GM18498 (cell line): Measurements from ENCODE around the gene PCNT.
"Not testable (repeated sequence)": the region's sequence is repeated elsewhere in the genome, so short reads cannot be mapped to it uniquely, and the experiment has no call there.

Source experiments
- ATAC-seq: cut with Tn5 transposase; IDR thresholded peaks from one replicate; pipeline ENCODE4 v1.9.1; 2021; ENCODE audit warnings: mild to moderate bottlenecking, moderate library complexity; ENCODE audit not compliant: unreplicated experiment

PCNT gene

DNA sequence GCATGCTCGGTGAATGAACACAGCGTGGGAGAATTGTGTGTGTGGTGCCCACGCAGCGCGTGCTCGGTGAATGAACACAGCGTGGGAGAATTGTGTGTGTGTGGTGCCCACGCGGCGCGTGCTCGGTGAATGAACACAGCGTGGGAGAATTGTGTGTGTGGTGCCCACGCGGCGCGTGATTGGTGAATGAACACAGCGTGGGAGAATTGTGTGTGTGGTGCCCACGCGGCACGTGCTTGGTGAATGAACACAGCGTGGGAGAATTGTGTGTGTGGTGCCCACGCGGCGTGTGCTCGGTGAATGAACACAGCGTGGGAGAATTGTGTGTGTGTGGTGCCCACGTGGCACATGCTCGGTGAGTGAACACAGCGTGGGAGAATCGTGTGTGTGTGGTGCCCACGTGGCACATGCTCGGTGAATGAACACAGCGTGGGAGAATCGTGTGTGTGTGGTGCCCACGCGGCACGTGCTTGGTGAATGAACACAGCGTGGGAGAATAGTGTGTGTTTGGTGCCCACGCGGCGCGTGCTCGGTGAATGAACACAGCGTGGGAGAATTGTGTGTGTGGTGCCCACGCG, 79.4 kb downstream of the PCNT start:
- ATAC-seq = not testable (repeated sequence)

DNA sequence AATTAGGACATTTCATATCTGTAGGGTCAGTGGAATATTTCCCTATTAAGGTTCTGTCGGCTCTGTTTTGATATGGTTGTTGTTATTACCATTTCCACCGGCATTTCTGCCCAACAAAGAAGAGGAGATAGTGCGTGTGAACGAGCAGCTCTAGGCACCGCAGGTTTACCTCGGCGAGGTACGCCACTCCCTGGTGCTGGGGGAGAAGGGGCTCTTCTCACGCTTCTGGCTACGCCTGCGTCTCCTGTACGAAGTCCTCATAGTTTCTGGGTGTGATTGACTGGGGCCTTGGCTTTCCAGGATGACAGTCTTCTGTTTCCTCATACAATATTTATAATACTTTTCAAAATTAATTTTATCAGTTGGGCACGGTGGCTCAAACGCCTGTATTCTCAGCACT, 80.3 kb downstream of the PCNT start:
- no peak for ATAC-seq

DNA sequence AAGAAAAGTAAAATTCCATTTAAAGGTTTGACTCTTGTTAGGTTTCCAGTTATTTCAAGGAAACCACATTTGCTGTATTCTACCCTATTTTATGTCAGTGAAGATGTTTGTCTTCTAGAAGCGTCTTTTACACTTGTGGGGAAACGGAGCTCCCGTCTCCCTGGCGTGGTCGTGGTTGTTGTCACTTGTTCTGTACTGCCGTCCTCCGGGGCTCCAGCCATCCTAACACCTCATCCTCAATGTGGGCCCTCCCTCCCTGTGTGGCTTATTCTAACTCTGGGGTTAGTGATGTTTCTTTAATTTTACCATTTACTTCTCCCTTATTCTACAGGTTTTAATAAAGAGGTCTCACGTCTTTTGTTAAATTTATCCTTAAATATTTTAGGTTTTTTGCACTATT, 82.0 kb downstream of the PCNT start:
- ATAC-seq = no peak

DNA sequence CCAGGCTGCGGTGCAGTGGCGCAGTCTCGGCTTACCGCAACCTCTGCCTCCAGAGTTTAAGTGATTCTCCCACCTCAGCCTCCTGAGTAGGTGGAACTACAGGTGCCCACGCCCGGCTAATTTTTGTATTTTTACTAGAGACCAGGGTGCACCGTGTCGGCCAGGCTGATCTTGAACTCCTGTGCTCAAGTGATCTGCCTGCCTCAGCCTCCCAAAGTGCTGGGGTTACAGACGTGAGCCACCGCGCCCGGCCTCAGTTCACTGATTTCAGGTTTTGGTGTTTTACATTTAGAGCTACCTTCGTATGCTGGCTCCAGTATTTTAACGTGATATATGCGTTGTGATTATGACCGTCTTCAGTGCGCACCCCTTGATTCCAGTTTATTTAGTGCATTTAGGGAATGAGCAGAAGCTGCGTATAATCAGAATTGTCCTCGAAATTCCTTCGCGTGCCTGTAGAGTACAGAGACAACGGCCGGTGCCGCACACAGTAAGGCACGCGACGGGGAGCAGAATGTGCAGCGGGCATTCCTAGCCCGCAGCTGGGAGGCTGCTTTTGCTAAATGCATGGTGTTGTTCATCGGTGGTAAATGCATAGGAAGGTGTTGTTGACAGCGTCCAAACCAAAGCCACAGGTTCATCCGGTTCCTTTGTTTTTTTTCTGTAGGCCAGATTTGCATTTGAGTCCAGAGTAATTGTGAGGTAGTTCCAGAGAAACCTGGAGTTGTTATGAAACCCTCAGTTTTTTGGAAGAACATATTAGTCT, 85.9 kb downstream of the PCNT start:
- no peak for ATAC-seq

DNA sequence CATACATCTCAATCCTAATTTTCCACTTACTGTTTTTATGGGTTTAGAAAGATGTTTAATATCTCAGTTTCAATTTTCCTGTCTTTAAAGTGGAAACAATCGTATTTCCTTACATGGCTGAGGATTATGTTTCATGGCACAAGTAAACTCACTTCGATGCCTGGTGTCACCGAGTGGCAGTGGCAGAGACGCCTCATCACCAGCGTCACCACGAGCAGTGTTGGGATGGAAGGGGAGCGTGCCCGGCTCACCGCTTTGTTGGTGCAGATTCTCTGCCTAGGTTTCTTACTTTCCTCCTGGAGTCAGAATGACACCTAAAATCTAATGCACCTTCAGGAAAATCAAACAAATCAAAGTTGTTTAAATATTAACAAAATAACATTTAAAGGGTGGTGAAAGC, 86.6 kb downstream of the PCNT start:
- ATAC-seq = no peak

DNA sequence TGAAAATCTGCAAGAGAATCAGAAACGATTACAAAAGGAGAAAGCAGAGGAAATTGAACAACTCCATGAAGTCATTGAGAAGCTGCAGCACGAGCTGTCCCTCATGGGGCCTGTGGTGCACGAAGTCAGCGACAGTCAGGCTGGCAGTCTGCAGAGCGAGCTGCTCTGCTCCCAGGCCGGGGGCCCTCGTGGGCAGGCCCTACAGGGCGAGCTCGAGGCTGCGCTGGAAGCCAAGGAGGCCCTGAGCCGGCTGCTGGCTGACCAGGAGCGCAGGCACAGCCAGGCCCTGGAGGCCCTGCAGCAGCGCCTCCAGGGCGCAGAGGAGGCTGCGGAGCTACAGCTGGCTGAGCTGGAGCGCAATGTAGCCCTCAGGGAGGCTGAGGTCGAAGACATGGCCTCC, 87.3 kb downstream of the PCNT start:
- ATAC-seq = no peak

DNA sequence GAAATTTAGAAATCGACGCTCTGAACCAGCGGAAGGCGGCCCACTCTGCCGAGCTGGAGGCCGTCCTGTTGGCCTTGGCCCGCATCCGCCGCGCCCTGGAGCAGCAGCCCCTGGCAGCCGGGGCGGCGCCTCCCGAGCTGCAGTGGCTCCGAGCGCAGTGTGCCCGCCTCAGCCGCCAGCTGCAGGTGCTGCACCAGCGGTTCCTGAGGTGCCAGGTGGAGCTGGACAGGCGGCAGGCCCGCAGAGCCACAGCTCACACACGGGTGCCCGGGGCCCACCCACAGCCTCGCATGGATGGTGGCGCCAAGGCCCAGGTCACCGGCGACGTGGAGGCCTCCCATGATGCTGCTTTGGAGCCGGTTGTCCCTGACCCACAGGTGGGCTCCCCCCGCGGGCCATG, 87.7 kb downstream of the PCNT start:
- ATAC-seq = no peak

DNA sequence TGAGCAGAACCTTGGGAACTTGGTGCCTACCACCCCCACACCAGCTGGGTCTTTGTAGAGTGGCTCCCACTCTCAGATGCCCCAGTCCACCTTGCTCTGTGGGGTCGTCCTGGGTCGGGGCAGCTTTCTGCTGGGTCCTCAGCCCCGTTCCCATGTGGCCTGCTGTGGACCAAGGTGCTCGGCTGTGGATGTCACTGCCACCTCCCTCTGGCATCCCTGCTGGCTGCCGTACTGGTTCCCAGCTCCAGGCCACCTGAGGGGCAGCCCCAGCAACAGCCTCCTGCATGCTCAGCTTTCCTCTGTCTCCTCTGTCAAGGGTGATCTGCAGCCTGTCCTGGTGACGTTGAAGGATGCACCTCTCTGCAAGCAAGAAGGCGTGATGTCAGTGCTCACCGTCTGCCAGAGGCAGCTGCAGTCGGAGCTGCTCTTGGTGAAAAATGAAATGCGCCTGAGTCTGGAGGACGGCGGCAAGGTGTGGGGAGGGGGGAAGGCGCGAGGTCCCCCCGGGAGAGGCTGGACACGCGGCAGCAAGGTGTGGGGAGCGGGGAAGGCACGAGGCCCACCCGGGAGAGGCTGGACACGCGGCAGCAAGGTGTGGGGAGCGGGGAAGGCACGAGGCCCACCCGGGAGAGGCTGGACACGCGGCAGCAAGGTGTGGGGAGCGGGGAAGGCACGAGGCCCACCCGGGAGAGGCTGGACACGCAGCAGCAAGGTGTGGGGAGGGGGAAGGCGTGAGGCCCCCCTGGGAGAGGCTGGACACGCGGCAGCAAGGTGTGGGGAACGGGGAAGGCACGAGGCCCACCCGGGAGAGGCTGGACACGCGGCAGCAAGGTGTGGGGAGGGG, 88.8 kb downstream of the PCNT start:
- ATAC-seq = no peak

DNA sequence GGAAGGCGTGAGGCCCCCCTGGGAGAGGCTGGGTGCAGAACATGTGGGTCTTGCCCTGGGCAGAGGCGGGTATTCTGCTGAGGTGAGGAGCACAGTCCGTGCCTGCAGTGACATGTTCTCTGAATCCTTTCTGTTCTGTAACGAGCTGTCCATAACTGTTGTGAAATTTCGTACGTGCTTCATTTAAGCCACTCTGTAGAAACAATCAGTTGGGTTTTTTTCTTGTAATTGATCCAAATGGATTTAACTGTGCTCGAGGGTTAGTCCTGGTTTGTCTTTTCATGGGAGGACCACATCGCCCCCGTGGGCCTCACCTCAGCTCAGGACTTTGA, 89.4 kb downstream of the PCNT start:
- ATAC-seq = no peak

DNA sequence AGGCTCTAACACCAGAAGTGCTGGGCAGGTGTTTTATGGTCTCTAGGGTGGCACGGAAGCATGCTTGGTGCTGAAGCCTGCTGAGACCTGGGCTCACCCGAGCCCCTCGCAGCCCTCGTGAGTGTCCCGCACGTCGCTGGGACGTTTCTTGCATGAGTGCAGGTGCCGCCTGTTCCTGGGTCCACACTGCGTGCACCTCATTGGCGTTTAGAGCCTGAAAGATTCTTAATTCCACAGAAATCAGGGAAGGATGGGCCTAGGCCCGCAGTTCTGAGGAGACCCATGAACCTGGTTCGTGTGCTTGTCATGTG, 91.0 kb downstream of the PCNT start:
- ATAC-seq = no peak

DNA sequence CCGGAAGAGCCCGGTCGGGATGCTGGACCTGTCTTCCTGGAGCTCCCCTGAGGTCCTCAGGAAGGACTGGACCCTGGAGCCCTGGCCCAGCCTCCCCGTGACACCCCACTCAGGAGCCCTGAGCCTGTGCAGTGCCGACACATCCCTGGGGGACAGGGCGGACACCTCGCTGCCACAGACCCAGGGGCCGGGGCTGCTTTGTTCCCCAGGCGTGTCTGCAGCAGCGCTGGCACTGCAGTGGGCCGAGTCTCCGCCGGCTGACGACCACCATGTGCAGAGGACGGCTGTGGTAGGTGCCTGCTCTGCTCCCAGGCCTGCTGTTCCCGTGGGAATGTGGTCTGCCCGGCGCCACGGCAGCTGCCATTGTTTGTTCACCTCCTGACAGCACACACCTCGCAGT, 92.6 kb downstream of the PCNT start:
- no peak for ATAC-seq

DNA sequence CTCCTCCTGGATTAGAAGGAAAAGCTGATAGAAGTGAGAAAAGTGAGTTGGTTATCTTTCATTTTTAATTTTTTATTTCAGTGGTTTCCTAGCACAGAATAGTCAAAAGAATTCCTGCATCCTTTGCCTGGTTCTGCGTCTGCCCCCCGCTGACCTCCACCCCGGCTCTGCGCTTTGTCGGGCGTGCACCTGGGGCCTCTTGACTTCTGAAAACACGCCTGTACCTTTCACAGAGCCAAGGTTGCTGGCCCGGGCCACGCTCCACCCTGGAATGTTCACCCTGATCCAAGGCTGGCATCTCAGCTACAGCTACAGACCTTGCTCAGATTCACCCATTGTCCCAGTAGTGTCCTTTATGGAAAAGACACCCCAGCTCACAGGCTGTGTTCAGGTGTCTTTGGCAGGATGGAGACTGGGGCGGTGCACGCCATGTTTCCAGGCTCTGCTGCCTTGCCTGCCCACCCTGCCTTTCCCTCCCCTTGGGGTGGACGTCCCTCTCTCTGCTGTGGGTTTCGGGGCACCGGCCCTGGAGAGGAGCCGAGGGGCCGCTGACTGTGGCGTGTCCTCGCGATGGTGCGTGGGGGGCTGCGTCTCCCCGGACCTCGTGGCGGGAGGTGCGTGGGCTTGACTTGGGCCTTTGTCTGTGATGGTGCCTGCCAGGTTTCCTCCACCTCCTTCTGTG, 94.5 kb downstream of the PCNT start:
- ATAC-seq = no peak

DNA sequence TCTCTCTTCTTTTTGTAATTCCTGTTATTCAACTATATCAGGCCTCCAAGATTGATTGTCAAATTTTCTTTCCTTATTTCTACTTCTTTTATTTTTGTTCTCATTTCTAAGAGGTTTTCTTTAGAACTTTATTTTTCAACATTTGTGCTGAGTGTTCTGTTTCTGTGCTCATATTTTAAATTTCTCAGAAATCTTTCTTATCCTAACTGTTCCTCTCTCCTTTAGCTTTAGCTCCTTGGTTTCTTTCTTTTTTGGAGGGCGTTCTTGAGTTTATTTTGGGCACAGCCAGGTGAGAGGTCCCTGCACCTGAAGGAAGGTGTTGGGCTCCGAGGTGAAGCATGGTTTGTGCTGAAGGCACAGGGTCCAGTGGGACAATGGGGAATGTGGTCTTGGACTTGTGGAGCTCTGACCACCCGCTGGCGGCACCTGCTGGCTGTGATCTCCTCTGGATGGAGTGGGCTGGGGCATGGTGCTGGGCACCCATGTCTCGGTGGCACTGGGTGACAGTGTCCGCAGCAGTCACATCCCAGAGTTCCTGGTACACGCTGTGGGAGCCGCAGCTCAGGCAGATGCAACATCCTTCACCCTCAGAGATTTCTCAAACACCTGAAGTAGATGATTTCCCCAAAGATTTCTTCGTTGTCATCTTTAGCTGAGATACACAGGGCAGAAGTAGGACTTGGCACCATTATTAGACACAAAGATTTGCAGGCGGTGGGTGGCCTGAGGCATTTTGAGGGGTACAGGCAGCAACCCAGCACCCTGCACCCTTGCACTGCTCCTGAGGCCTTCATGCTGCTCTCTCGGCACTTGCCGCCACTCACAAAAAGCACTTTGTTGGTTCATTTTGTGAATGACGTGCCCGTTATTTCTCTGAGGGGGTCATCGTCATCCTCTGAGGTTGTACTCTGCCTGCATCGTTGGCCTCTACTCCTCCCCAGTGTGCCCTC, 96.6 kb downstream of the PCNT start:
- ATAC-seq = no peak

DNA sequence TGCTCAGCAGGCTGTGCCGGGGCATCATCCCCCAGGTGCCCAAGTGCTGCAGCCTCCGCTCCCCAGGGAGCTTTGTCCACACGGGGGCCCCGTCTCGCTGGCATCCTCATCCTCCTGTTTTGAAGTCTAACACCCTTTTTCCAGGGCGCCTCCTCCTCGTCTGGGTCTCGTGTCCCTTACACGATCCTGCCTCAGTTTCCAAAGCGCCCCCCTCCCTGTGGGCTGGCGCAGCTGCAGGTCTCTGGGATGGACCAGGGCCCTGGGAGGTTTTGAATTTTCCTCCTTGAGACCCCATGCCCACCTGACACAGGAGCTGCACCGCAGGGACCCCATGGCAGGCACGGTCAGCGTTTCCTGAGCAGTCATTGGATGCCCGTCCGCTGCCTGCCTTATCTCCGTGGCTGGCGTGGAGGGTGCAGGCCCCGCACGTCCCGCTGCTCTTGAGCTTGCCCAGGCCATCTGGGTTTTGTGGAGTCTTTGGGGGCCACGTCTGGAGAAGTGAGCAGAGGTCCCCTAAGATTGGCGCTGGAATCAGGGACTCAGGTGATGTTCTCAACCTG, 97.3 kb downstream of the PCNT start:
- ATAC-seq = no peak

DNA sequence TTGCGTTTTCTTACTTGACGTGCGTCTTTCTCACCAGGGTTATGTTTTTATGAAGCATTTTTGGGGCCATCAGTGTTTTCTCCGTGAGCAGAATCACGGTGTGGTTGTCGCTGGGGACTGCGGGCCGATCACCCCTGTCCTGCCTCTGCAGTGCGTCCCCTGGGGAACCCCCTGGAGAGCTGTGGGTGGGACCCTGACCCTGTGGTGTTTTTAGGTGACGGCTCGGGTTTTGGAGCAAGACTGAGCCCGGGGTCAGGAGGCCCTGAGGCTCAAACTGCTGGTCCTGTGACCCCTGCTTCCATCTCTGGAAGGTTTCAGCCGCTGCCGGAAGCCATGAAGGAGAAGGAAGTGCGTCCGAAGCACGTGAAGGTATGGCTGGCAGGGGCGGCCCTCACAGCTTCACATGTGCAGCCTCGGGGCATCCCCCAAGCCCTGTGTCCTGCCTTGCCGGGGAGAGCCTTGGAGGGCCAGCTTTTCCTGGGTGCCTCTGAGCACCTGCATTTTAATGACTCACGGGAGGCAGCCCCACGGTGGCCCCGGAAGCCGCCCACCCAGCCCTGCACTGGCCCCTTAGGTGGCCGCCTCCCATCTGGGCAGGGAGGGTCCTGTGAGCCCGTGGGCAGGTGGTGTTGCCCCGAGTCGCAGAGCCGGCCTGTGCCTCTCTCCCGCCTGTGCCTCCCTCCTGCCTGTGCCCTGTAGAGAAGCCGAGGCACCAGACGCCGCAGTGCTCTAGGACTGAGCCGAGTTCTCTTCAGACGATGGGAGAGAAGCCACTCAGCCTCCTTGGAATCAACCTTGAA, 98.0 kb downstream of the PCNT start:
- no peak for ATAC-seq

DNA sequence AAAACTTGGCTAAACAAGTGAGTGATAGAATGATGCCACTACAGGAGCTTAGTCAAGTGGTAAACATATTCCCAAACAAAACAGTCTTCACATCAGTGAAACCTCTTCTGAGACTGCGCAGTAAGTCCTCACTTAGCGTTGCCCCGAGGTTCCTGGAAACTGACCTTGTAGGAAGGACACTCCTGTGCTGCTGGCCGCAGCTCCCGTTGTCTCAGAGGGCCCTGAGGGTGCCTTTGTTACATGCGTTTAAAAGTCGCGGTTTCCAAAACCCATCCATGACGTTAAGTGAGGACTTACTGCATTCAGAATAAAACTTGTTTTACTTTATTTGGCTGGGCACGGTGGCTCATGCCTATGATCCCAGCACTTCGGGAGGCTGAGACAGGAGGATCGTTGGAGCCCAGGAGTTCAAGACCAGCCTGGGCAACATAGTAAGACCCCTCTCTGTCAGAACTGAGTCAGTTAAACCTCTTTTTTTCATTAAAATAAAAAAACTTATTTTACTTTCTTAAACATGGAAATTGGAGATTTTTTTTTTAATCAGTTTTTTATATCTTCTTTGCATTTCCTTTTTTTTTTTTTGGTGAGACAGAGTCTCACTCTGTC, 98.8 kb downstream of the PCNT start:
- ATAC-seq = no peak

DNA sequence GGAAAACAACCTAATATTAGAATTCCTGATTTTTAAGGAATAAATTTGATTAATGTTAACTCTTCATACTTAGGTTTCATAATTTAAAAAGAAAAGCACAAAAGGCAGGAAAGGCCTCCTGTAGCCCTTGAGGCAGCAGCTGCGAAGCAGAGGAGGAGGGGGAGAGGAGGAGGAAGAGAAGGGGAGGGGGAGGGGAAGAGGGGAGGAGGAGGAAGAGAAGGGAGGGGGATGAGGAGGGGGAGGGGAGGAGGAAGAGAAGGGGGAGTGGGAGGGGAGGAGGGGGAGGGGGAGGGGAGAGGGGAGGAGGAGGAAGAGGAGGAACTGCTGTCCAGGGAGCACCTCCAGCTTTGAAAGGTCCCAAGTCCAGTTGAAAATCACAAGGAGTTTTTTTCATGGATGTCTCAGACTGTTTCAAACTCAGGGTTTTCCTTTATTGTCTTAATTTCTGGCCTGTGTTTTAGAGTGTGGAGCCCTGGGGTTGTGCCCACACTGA, 99.6 kb downstream of the PCNT start:
- ATAC-seq = no peak

DNA sequence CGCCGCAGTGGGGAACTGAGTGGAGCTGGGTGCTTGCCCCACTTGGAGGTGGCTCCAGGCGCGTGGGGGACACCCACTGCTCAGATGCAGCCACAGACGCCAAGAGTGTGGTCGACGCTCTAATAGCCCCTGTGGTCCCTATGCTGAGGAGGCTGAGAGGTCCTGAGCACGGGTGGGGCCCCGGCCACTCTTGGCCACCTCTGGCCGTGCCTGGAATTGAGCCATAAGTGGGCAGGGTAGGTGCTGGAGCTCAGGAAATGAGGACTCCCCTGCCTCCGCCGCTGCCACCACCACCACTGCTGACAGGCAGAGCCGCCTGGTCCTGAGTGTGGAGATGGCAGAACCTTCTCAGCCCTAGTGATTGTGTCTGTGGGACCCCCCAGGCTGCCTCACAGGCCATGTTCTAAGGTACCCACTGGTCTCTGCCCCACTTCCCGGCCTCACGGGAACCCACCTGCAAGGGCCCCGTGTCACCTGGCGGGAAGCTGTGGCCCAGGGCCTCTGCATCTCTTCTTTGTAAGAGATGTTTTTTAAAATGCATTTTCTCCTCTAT, 100.2 kb downstream of the PCNT start:
- no peak for ATAC-seq

DNA sequence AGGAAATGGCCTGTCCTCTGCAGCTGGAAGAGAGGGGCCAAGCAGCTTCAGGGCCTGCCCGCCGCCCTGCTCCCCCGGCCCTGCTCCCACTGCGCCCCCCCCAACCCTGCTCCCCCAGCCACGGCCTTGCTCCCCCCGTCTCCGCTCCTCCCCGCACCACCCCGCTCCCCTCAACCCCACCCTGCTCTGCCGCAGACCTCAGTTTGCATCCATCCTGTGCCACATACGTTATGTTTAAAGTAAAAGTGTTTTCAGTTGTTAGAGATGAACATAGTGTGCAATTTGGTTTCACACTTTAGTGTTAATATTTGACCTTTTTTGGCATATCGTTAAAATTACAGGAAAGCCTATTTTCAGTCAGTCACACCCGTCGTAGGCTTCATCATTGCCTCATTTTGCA, 100.7 kb downstream of the PCNT start:
- no peak for ATAC-seq
